ENCODE data around the gene PCYOX1L.

The PCYOX1L gene

DNA sequence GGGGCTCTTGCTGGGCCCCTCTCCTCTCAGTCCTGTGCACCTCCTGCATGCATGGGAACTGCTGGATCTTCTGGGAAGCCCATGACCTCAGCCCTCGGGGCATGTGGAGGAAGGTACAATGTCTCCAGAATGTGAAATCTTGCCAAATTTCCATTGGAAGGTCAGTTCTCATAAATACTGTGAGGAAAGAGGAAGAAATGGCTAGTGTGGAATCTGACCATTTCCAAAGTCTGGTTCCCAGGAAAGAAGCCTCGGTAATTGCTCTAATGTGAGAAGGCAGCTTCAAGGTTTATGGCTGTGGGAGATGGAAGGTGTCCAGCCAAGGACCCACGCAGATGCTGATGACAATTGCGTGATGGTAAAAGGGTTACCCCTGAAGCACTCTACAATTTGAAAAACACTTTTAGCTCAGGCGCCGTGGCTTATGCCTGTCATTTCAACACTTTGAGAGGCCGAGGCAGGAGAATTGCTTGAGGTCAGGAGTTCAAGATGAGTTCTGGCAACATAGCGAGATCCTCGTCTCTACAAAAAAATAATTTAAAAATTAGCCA, 29.3 kb downstream of the PCYOX1L start:
- Histone ChIP-seq H3F3A (ENCODE audit: low read depth) (no peaks in the 10 kb centered on the region), H4K20me1 (ENCODE audit: insufficient read depth, low read length, poor library complexity, severe bottlenecking) (no peaks in the 10 kb centered on the region), H3K4me3 (ENCODE audit: low read length, poor library complexity, severe bottlenecking) (no peak overlapping the region), H3K9ac (ENCODE audit: low read depth, low read length, poor library complexity, severe bottlenecking) (no peak overlapping the region), H3K27me3 (ENCODE audit: insufficient read depth, low read length, poor library complexity, severe bottlenecking) (no peaks in the 10 kb centered on the region), H2AFZ (ENCODE audit: low read length) (no peak overlapping the region), H3K79me2 (ENCODE audit: insufficient read depth, low read length) (no peaks in the 10 kb centered on the region), H3K9me3 (ENCODE audit: insufficient read depth, low read depth, low read length) (no peaks in the 10 kb centered on the region), H3K36me3 (ENCODE audit: insufficient read depth, low read length) (no peaks in the 10 kb centered on the region), H3K4me2 (ENCODE audit: low read depth, low read length, poor library complexity, severe bottlenecking) (no peak overlapping the region), H3K4me1 (ENCODE audit: insufficient read depth, low read length, poor library complexity, severe bottlenecking) (no peaks in the 10 kb centered on the region), H3K9me2 (replicated peaks; ENCODE audit: low read depth, low read length) (no peaks in the 10 kb centered on the region)
- TF ChIP-seq, protein P1, sequence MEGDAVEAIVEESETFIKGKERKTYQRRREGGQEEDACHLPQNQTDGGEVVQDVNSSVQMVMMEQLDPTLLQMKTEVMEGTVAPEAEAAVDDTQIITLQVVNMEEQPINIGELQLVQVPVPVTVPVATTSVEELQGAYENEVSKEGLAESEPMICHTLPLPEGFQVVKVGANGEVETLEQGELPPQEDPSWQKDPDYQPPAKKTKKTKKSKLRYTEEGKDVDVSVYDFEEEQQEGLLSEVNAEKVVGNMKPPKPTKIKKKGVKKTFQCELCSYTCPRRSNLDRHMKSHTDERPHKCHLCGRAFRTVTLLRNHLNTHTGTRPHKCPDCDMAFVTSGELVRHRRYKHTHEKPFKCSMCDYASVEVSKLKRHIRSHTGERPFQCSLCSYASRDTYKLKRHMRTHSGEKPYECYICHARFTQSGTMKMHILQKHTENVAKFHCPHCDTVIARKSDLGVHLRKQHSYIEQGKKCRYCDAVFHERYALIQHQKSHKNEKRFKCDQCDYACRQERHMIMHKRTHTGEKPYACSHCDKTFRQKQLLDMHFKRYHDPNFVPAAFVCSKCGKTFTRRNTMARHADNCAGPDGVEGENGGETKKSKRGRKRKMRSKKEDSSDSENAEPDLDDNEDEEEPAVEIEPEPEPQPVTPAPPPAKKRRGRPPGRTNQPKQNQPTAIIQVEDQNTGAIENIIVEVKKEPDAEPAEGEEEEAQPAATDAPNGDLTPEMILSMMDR (conservative IDR thresholded peaks at IDR 0.05; ENCODE audit: low read length): no peak
- no peak for TF ChIP-seq EZH2phosphoT487 (IDR thresholded peaks at IDR 0.05; ENCODE audit: borderline replicate concordance)

DNA sequence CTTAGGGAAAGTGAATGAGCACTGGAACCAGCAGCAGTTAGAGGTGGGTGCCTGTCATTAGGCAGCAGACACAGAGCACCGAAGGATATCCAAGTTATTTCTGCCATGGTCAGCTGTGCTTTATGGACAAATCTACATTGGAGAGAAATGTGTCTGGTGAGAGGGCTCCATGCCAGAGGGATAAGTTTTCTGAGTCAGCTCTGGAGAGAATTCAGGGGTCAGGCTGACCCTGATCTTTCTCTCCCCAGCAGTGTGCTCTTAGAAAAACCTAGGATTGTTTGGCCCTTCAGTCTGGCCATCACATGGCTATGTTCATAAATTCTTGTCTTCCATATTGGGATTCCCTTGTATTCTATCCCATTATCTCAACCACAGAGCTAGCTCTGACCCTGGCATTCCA, 30.1 kb downstream of the PCYOX1L start:
- Histone ChIP-seq H3K9me3 (ENCODE audit: insufficient read depth, low read depth, low read length) (no peaks in the 10 kb centered on the region), H3K4me1 (ENCODE audit: insufficient read depth, low read length, poor library complexity, severe bottlenecking) (no peaks in the 10 kb centered on the region), H3K79me2 (ENCODE audit: insufficient read depth, low read length) (no peaks in the 10 kb centered on the region), H3F3A (ENCODE audit: low read depth) (no peaks in the 10 kb centered on the region), H3K9me2 (replicated peaks; ENCODE audit: low read depth, low read length) (no peaks in the 10 kb centered on the region), H3K36me3 (ENCODE audit: insufficient read depth, low read length) (no peaks in the 10 kb centered on the region), H4K20me1 (ENCODE audit: insufficient read depth, low read length, poor library complexity, severe bottlenecking) (no peaks in the 10 kb centered on the region), H3K4me2 (ENCODE audit: low read depth, low read length, poor library complexity, severe bottlenecking) (no peak overlapping the region), H2AFZ (ENCODE audit: low read length) (no peak overlapping the region), H3K9ac (ENCODE audit: low read depth, low read length, poor library complexity, severe bottlenecking) (no peak overlapping the region), H3K27me3 (ENCODE audit: insufficient read depth, low read length, poor library complexity, severe bottlenecking) (no peaks in the 10 kb centered on the region), H3K4me3 (ENCODE audit: low read length, poor library complexity, severe bottlenecking) (no peak overlapping the region)
- TF ChIP-seq EZH2phosphoT487 (IDR thresholded peaks at IDR 0.05; ENCODE audit: borderline replicate concordance): no peak
- TF ChIP-seq, protein P1 (conservative IDR thresholded peaks at IDR 0.05; ENCODE audit: low read length): no peak

DNA sequence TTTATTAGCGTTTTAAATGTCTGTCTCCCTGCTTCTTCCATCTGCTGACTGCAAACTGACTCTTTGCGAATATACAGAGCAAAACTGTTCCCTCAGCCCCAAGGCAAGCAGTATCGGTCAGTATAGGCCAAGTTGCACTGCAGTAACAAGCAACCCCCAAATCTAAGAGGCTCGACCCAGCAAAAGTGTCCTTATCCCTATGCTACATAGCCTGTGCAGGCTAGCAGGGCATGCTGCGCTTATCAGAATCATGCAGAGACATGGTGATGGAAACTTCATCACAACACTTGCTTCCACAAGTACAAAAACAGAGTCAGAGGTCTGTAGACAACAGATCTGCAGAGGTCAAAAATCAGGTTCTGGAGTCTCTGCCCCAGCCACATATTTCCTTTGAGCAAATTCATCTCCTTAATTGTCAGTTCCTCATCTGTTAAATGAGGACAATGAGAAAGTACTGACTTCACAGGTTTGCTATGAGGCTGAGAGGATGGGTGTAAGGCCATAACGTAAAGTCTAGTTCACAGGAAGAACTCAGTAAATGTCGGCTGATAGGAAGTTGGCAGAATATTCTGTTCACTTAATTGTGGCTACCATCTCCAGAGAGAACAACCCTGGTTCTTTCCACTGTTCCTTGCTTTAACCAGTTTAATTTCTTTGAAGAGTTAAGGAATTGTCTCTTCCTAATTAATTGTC, 30.8 kb downstream of the PCYOX1L start:
- Histone ChIP-seq H3K36me3 (ENCODE audit: insufficient read depth, low read length) (no peaks in the 10 kb centered on the region), H3K9ac (ENCODE audit: low read depth, low read length, poor library complexity, severe bottlenecking) (no peak overlapping the region), H2AFZ (ENCODE audit: low read length) (no peak overlapping the region), H3F3A (ENCODE audit: low read depth) (no peaks in the 10 kb centered on the region), H3K79me2 (ENCODE audit: insufficient read depth, low read length) (no peaks in the 10 kb centered on the region), H4K20me1 (ENCODE audit: insufficient read depth, low read length, poor library complexity, severe bottlenecking) (no peaks in the 10 kb centered on the region), H3K9me3 (ENCODE audit: insufficient read depth, low read depth, low read length) (no peaks in the 10 kb centered on the region), H3K27me3 (ENCODE audit: insufficient read depth, low read length, poor library complexity, severe bottlenecking) (no peaks in the 10 kb centered on the region), H3K4me2 (ENCODE audit: low read depth, low read length, poor library complexity, severe bottlenecking) (no peak overlapping the region), H3K4me1 (ENCODE audit: insufficient read depth, low read length, poor library complexity, severe bottlenecking) (no peaks in the 10 kb centered on the region), H3K4me3 (ENCODE audit: low read length, poor library complexity, severe bottlenecking) (no peak overlapping the region), H3K9me2 (replicated peaks; ENCODE audit: low read depth, low read length) (no peaks in the 10 kb centered on the region)
- TF ChIP-seq, protein P1 (conservative IDR thresholded peaks at IDR 0.05; ENCODE audit: low read length): no peak
- TF ChIP-seq EZH2phosphoT487 (IDR thresholded peaks at IDR 0.05; ENCODE audit: borderline replicate concordance): no peak

Data from Loucy (cell line).